ENCODE results near the gene COL4A6.
"Not testable (repeated sequence)": the region's sequence is repeated elsewhere in the genome, so short reads cannot be mapped to it uniquely, and the experiment has no call there.

Gene COL4A6

GRCh38 chrX:108438110-108438623, at the start of gene COL4A6:
Gene COL4A6 (minus strand): TSS chrX:108438422. CDS start chrX:108438196, 226 bp downstream.
- TF ChIP-seq, protein P1, sequence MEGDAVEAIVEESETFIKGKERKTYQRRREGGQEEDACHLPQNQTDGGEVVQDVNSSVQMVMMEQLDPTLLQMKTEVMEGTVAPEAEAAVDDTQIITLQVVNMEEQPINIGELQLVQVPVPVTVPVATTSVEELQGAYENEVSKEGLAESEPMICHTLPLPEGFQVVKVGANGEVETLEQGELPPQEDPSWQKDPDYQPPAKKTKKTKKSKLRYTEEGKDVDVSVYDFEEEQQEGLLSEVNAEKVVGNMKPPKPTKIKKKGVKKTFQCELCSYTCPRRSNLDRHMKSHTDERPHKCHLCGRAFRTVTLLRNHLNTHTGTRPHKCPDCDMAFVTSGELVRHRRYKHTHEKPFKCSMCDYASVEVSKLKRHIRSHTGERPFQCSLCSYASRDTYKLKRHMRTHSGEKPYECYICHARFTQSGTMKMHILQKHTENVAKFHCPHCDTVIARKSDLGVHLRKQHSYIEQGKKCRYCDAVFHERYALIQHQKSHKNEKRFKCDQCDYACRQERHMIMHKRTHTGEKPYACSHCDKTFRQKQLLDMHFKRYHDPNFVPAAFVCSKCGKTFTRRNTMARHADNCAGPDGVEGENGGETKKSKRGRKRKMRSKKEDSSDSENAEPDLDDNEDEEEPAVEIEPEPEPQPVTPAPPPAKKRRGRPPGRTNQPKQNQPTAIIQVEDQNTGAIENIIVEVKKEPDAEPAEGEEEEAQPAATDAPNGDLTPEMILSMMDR (IDR thresholded peaks at IDR 0.05; ENCODE audit: insufficient read depth, low read depth, low read length, missing control alignments), result no peak
- peak; percentile 68 for DNase-seq (ENCODE audit: low read depth)
- peak within 1 kb of the TSS; percentile 81 for H3K4me3 ChIP-seq (ENCODE audit: low read length)

GRCh38 chrX:108485960-108486359, 47.7 kb upstream of the COL4A6 start:
- H3K4me3 ChIP-seq (ENCODE audit: low read length), result no peak overlapping the region
- TF ChIP-seq, protein P1 (IDR thresholded peaks at IDR 0.05; ENCODE audit: insufficient read depth, low read depth, low read length, missing control alignments), result no peak
- no peak for DNase-seq (ENCODE audit: low read depth)

GRCh38 chrX:108484251-108484650, 46.0 kb upstream of the COL4A6 start:
- TF ChIP-seq, protein P1 (IDR thresholded peaks at IDR 0.05; ENCODE audit: insufficient read depth, low read depth, low read length, missing control alignments), result no peak

GRCh38 chrX:108481528-108481927, 43.3 kb upstream of the COL4A6 start:
- not testable (repeated sequence) for H3K4me3 ChIP-seq (ENCODE audit: low read length); DNase-seq (ENCODE audit: low read depth)

More at GRCh38 chrX:108484251-108484650, 46.0 kb upstream of the COL4A6 start:
- peak; percentile 68 for DNase-seq (ENCODE audit: low read depth)
- H3K4me3 ChIP-seq (ENCODE audit: low read length), result no peak overlapping the region

GRCh38 chrX:108473979-108474378, 35.8 kb upstream of the COL4A6 start:
- no peak overlapping the region for H3K4me3 ChIP-seq (ENCODE audit: low read length)
- peak; percentile 45 for DNase-seq (ENCODE audit: low read depth)
- TF ChIP-seq, protein P1 (IDR thresholded peaks at IDR 0.05; ENCODE audit: insufficient read depth, low read depth, low read length, missing control alignments), result no peak

DNA sequence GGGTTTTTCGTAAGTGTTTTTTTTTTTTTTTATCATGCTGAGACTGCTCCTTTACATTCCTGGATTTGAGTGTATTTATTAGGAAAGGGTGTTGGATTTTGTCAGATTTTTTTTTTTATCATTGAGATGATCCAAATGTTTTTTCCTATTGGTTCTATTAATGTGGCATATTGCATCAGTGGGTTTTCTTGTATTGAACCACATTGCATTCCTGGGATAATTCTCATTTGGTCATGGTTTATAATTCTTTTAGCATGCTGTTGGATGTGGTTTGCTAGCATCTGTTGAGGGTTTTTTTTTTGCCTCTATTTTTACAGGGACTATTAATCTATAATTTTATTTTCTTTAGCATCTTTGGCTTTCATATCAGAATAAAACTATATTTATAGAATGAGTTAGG, 30.3 kb upstream of the COL4A6 start:
- no peak for DNase-seq (ENCODE audit: low read depth)
- TF ChIP-seq, protein P1 (IDR thresholded peaks at IDR 0.05; ENCODE audit: insufficient read depth, low read depth, low read length, missing control alignments), result no peak
- H3K4me3 ChIP-seq (ENCODE audit: low read length), result no peak overlapping the region

DNA sequence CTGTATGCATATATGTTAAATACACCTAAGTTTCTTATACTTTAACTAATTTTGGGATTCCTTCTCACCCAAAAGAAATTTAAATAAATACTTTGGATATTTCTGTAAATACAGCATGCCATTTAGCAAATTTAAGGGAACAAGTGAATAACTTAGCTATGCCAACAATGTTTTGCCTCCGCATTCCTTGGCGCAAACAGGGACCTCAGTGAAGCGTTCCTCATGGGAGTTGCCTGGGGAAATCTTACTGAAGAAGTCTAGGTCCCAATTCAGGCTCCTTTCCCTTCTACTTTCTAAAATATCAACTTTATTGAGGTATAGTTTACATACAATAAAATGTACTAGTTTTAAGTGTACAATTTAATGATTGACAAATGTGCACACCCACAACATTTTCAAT, 26.4 kb upstream of the COL4A6 start:
- TF ChIP-seq, protein P1 (IDR thresholded peaks at IDR 0.05; ENCODE audit: insufficient read depth, low read depth, low read length, missing control alignments), result no peak
- DNase-seq (ENCODE audit: low read depth), result no peak
- no peak overlapping the region for H3K4me3 ChIP-seq (ENCODE audit: low read length)
